ENCODE results near the gene NKX3-2. TPM values are rescaled to one million over a fixed set of nuclear protein-coding genes. Genes with fewer than 3 reads are reported as not detected.

Gene NKX3-2
- total and polyA plus RNA-seq, 2 of the 4 experiments (the other 2 are of a cell fraction), result 0.05 TPM; not detected in 1

DNA sequence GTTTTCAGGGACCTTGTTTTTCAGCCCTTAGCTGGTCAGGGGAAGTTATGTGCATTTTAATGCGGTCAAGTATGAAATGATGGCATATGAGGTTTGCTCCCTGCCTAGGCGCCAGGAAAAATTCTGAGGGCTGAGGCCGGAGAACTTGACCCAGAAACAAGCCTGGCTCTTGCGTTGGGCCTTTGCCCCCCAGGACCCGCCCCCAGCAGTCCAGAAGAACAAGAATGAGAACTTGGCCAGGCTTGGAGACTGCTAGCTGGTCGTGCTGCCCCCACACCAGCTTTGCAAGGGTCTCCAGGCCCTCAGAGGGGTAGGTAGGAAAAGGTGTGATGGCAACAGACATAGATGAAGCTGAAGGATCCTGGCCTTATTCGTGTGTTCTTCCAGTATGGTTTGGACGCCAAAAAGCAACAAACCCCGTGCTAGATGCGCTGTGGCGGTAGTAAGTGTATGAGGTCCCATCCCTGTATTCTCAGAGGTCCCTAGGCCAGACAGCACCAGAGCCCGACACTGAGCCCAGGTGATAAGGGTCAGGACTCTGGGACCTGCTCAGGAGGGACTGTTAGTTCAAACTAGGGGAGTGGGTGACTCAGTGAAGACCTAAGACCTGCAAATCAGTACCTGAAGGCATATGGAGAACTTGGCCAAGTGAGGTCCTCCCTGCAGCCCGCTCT is 10.5 kb downstream of the NKX3-2 start:
- H2AK9ac ChIP-seq (replicated peaks; ENCODE audit: low read depth, low read length, poor library complexity), result no peak overlapping the region
- H3K56ac ChIP-seq (ENCODE audit: extremely low read depth, insufficient read depth, low read length), result no peak overlapping the region
- H3K14ac ChIP-seq (replicated peaks; ENCODE audit: low read depth, low read length), result no peak overlapping the region
- H3K79me1 ChIP-seq (ENCODE audit: low read depth in 1 of 2, low read length in 2 of 2), result no peaks in the 10 kb centered on the region
- H3K36me3 ChIP-seq (ENCODE audit: control insufficient read depth, insufficient read depth, low read length), result no peaks in the 10 kb centered on the region
- no peak overlapping the region for H2AK5ac ChIP-seq (ENCODE audit: low read depth, low read length)
- H2AFZ ChIP-seq (replicated peaks; ENCODE audit: low read length, poor library complexity), result no peak overlapping the region
- no TSS peak for BruUV-seq (replicated peaks)
- H2BK5ac ChIP-seq (ENCODE audit: low read depth, low read length, poor library complexity, severe bottlenecking), result no peak overlapping the region
- no peak overlapping the region for H3K4me3 ChIP-seq (ENCODE audit: insufficient read depth, low read depth, low read length)
- H3K4me2 ChIP-seq (ENCODE audit: low read depth, low read length), result no peak overlapping the region
- dilution Hi-C loops (cut with HindIII; ENCODE audit: low sequenced_read_pairs, unreplicated experiment) (no loop called here), in situ Hi-C loops (cut with MboI; ENCODE audit: low sequenced_read_pairs) (no loop called here), intact Hi-C loops (cut with micrococcal nuclease) (no loop called here)
- CTCF ChIA-PET, result no interaction called here
- H4K20me1 ChIP-seq (ENCODE audit: insufficient read depth, low read length), result no peaks in the 10 kb centered on the region; the same call in 1 of the 2 replicates
- H3K9me3 ChIP-seq (ENCODE audit: control insufficient read depth, insufficient read depth, low read length), result peaks cover 13% of the 10 kb centered on the region
- H3K27ac ChIP-seq (ENCODE audit: insufficient read depth, low read length), result no peak overlapping the region
- ATAC-seq (ENCODE audit: low read depth) (no peak), DNase-seq (no peak)
- WGBS, 2 experiments (ENCODE audit: extremely low coverage in 2 of 2, insufficient read length in 1 of 2), result 10% methylated on average over 7 of the region's 13 CpGs; no CpG with 5 or more reads in 1 of the 2 experiments
- no peak overlapping the region for H3K9ac ChIP-seq (ENCODE audit: low read depth, low read length)
- H3K27me3 ChIP-seq (ENCODE audit: control insufficient read depth, insufficient read depth, low read length), result peaks cover 96% of the 10 kb centered on the region
- H3K23ac ChIP-seq (ENCODE audit: low read depth, low read length), result no peak overlapping the region; the same call in 1 of the 2 replicates
- no peak overlapping the region for H4K5ac ChIP-seq (ENCODE audit: low read depth, low read length)
- no peak for TF ChIP-seq MAZ (IDR thresholded peaks at IDR 0.05; ENCODE audit: borderline replicate concordance, low read depth, low read length)
- no peak overlapping the region for H2BK20ac ChIP-seq (ENCODE audit: low read depth, low read length)
- H3K4me1 ChIP-seq (ENCODE audit: control insufficient read depth, insufficient read depth, low read length), result no peaks in the 10 kb centered on the region
- no peak overlapping the region for H2BK15ac ChIP-seq (ENCODE audit: low read depth, low read length)
- POLR2A ChIA-PET (ENCODE audit: unreplicated experiment), result no interaction called here
- H4K8ac ChIP-seq (ENCODE audit: low read depth in 2 of 2, low read length in 2 of 2), result no peak overlapping the region
- H4K91ac ChIP-seq (ENCODE audit: insufficient read depth, low read depth, low read length), result no peak overlapping the region
- H3K4ac ChIP-seq (ENCODE audit: low read depth, low read length), result no peak overlapping the region
- H2BK120ac ChIP-seq (ENCODE audit: low read depth, low read length), result no peak overlapping the region
- no peak overlapping the region for H3K18ac ChIP-seq (ENCODE audit: low read depth, low read length)
- no peaks in the 10 kb centered on the region for H3K9me1 ChIP-seq (ENCODE audit: insufficient read depth, low read length)
